Measurements from ENCODE around the gene ST7L.

DNA sequence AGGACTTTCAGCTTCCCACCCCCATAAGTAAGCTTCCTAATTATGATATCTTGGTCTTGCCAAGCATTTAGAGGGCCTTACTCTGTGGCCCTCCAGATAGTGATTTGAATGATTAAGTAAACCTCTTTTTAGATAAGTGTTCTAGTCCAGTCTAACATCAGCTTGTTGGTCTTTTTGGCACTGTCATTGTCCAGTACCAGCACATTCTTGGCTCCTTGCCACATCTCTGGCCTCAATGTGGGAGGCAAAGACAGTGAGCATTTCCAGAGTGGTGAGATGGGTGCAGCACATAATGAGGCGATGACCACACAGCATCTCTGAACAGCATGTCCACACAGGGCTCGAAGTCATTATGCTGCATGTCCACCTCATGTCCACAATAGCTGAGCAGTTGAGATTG lies 6.8 kb upstream of the ST7L start:
- TF ChIP-seq CTCF (conservative IDR thresholded peaks at IDR 0.05): no peak
- no peak for TF ChIP-seq EZH2 (IDR thresholded peaks at IDR 0.05; ENCODE audit: low read depth)
